Trophoblast cell (in vitro differentiated cells and primary cell): ENCODE results near the gene LEMD2.

ENCODE experiments used
- DNase-seq, 2 donors: peaks; one replicate each; pipeline ENCODE4 v3.0.0-alpha.2; 2016
- H2AFZ ChIP-seq: 2 replicates; pipeline ENCODE4 v1.6.1; 2013; ENCODE audit warnings: low read length, moderate library complexity, mild to moderate bottlenecking; ENCODE audit not compliant: insufficient read depth, poor library complexity
- H2AK5ac ChIP-seq: 2 replicates; pipeline ENCODE4 v1.6.1; 2013; ENCODE audit warnings: mild to moderate bottlenecking, low read length
- H2BK120ac ChIP-seq: 2 replicates; pipeline ENCODE4 v1.6.1; 2013; ENCODE audit warnings: low read length, mild to moderate bottlenecking, moderate library complexity; ENCODE audit not compliant: insufficient read depth, poor library complexity
- H2BK12ac ChIP-seq: 2 replicates; pipeline ENCODE4 v1.6.1; 2013; ENCODE audit warnings: mild to moderate bottlenecking, low read length, moderate library complexity
- H2BK5ac ChIP-seq: 2 replicates; pipeline ENCODE4 v1.6.1; 2013; ENCODE audit warnings: low read length, low read depth, moderate library complexity, mild to moderate bottlenecking; ENCODE audit not compliant: poor library complexity
- H3K14ac ChIP-seq: 2 replicates; pipeline ENCODE4 v1.6.1; 2013; ENCODE audit warnings: mild to moderate bottlenecking, low read length
- H3K18ac ChIP-seq: 2 replicates; pipeline ENCODE4 v1.6.1; 2013; ENCODE audit warnings: mild to moderate bottlenecking, low read length
- H3K23ac ChIP-seq: 2 replicates; pipeline ENCODE4 v1.6.1; 2013; ENCODE audit warnings: low read length
- H3K27ac ChIP-seq: 2 replicates; pipeline ENCODE4 v1.5.1; 2013; ENCODE audit warnings: low read depth, mild to moderate bottlenecking, inconsistent platforms, low read length, moderate library complexity
- H3K27me3 ChIP-seq: 2 replicates; pipeline ENCODE4 v1.6.1; 2013; ENCODE audit warnings: inconsistent platforms, mild to moderate bottlenecking, low read length, moderate library complexity; ENCODE audit not compliant: insufficient read depth
- H3K36me3 ChIP-seq, 2 experiments: 1 replicate in 1 of 2; 2 replicates in 1 of 2; pipeline ENCODE4 v1.6.1; 2013; ENCODE audit warnings: low read length in 2 of 2, mild to moderate bottlenecking in 2 of 2, moderate library complexity in 1 of 2; ENCODE audit not compliant: insufficient read depth in 2 of 2, control insufficient read depth in 1 of 2
- H3K4ac ChIP-seq: 2 replicates; pipeline ENCODE4 v1.6.1; 2013; ENCODE audit warnings: low read depth, mild to moderate bottlenecking, low read length, moderate library complexity
- H3K4me1 ChIP-seq, 2 experiments: 1 replicate in 1 of 2; 2 replicates in 1 of 2; pipeline ENCODE4 v1.6.1; 2013; ENCODE audit warnings: low read length in 2 of 2, mild to moderate bottlenecking in 2 of 2, moderate library complexity in 1 of 2; ENCODE audit not compliant: insufficient read depth in 2 of 2, control insufficient read depth in 1 of 2
- H3K4me2 ChIP-seq: 2 replicates; pipeline ENCODE4 v1.6.1; 2013; ENCODE audit warnings: inconsistent platforms, mild to moderate bottlenecking, low read length, moderate library complexity
- H3K4me3 ChIP-seq: 2 replicates; pipeline ENCODE4 v1.5.1; 2013; ENCODE audit warnings: mild to moderate bottlenecking, low read depth, low read length, inconsistent platforms
- H3K79me1 ChIP-seq: one replicate; pipeline ENCODE4 v1.6.1; 2013; ENCODE audit warnings: low read length
- H3K79me2 ChIP-seq: 2 replicates; pipeline ENCODE4 v1.6.1; 2013; ENCODE audit warnings: low read length, mild to moderate bottlenecking; ENCODE audit not compliant: control insufficient read depth, insufficient read depth, poor library complexity
- H3K9ac ChIP-seq: 2 replicates; pipeline ENCODE4 v1.6.1; 2013; ENCODE audit warnings: mild to moderate bottlenecking, low read length
- H3K9me3 ChIP-seq: 2 replicates; pipeline ENCODE4 v1.6.1; 2013; ENCODE audit warnings: low read depth, mild to moderate bottlenecking, control low read depth, inconsistent platforms, low read length; ENCODE audit not compliant: insufficient read depth
- H4K12ac ChIP-seq: 2 replicates; pipeline ENCODE4 v1.6.1; 2013; ENCODE audit warnings: low read depth, mild to moderate bottlenecking, low read length, moderate library complexity
- H4K8ac ChIP-seq: 2 replicates; pipeline ENCODE4 v1.6.1; 2013; ENCODE audit warnings: low read depth, mild to moderate bottlenecking, low read length, moderate library complexity
- H4K91ac ChIP-seq: one replicate; pipeline ENCODE4 v1.6.1; 2013; ENCODE audit warnings: low read depth, mild to moderate bottlenecking, low read length, moderate library complexity
- WGBS: extraction: QIAGEN DNeasy Blood & Tissue Kit; methylation state at CpG from one replicate; pipeline ENCODE4 v1.1.7; 2013; ENCODE audit warnings: missing lambda C conversion rate; ENCODE audit not compliant: insufficient read length, insufficient coverage; ENCODE audit errors: extremely low coverage; 5-methylcytosine and 5-hydroxymethylcytosine counted together

Gene LEMD2

GRCh38 chr6:33768644-33769120, 20.2 kb downstream of the LEMD2 start:
- H4K8ac ChIP-seq, result no peak overlapping the region
- no peak overlapping the region for H2AK5ac ChIP-seq
- no peak overlapping the region for H4K91ac ChIP-seq
- no CpG with 5 or more reads among the region's 7 CpGs for WGBS
- H3K9ac ChIP-seq, result no peak overlapping the region
- H3K4me2 ChIP-seq, result no peak overlapping the region
- peaks cover 18 to 19% of the 10 kb centered on the region in 2 experiments for H3K36me3 ChIP-seq
- H4K12ac ChIP-seq, result no peak overlapping the region
- peaks cover 3% of the 10 kb centered on the region for H3K9me3 ChIP-seq
- no peak overlapping the region for H3K4me3 ChIP-seq
- no peak overlapping the region for H2BK12ac ChIP-seq
- H3K14ac ChIP-seq, result no peak overlapping the region
- no peaks in the 10 kb centered on the region for H3K27me3 ChIP-seq
- H3K79me1 ChIP-seq, result peaks cover 5% of the 10 kb centered on the region
- H2BK120ac ChIP-seq, result no peak overlapping the region
- peaks cover 1% of the 10 kb centered on the region for H3K79me2 ChIP-seq
- no peak overlapping the region for H3K18ac ChIP-seq
- H2BK5ac ChIP-seq, result no peak overlapping the region
- DNase-seq, result peak; percentile 67 to 86
- no peak overlapping the region for H3K4ac ChIP-seq
- H3K23ac ChIP-seq, result no peak overlapping the region
- H2AFZ ChIP-seq, result no peak overlapping the region
- no peak overlapping the region for H3K27ac ChIP-seq
- peaks cover 14 to 15% of the 10 kb centered on the region in 2 experiments for H3K4me1 ChIP-seq

GRCh38 chr6:33766921-33767907, 21.7 kb downstream of the LEMD2 start:
- Histone ChIP-seq H2BK5ac (no peak overlapping the region), H4K8ac (no peak overlapping the region), H3K23ac (no peak overlapping the region), H3K4me1 (peaks cover 10 to 12% of the 10 kb centered on the region in 2 experiments), H2BK120ac (no peak overlapping the region), H3K18ac (no peak overlapping the region), H3K4me3 (no peak overlapping the region), H2AK5ac (no peak overlapping the region), H4K91ac (no peak overlapping the region), H3K27ac (no peak overlapping the region), H3K79me2 (peaks cover 1% of the 10 kb centered on the region), H3K79me1 (peaks cover 5% of the 10 kb centered on the region), H3K4ac (no peak overlapping the region), H3K14ac (no peak overlapping the region), H2BK12ac (no peak overlapping the region), H3K4me2 (no peak overlapping the region), H2AFZ (no peak overlapping the region), H3K27me3 (no peaks in the 10 kb centered on the region), H3K9ac (no peak overlapping the region), H3K9me3 (peaks cover 3% of the 10 kb centered on the region), H4K12ac (no peak overlapping the region), H3K36me3 (peaks cover 4% of the 10 kb centered on the region in 2 experiments)
- no peak for DNase-seq
- WGBS, result no CpG with 5 or more reads among the region's 11 CpGs

GRCh38 chr6:33765368-33765767, 23.6 kb downstream of the LEMD2 start:
- Histone ChIP-seq H3K18ac (no peak overlapping the region), H3K27me3 (no peaks in the 10 kb centered on the region), H4K12ac (no peak overlapping the region), H3K9me3 (peaks cover 3% of the 10 kb centered on the region), H2BK5ac (no peak overlapping the region), H4K8ac (no peak overlapping the region), H3K4ac (no peak overlapping the region), H4K91ac (no peak overlapping the region), H3K9ac (no peak overlapping the region), H3K36me3 (no peaks in the 10 kb centered on the region), H2AK5ac (no peak overlapping the region), H2BK120ac (no peak overlapping the region), H3K79me2 (no peaks in the 10 kb centered on the region), H3K23ac (no peak overlapping the region), H3K4me2 (no peak overlapping the region), H2AFZ (no peak overlapping the region), H2BK12ac (no peak overlapping the region), H3K4me3 (no peak overlapping the region), H3K79me1 (no peaks in the 10 kb centered on the region), H3K27ac (no peak overlapping the region), H3K4me1 (no peaks in the 10 kb centered on the region), H3K14ac (no peak overlapping the region)
- no CpG with 5 or more reads among the region's 9 CpGs for WGBS
- no peak for DNase-seq

- no peak overlapping the region for H3K27ac ChIP-seq
- H3K79me1 ChIP-seq, result no peaks in the 10 kb centered on the region
- WGBS, result no CpG with 5 or more reads among the region's 2 CpGs
- no peak overlapping the region for H3K4ac ChIP-seq
- no peak overlapping the region for H2AFZ ChIP-seq
- no peak overlapping the region for H3K23ac ChIP-seq
- no peak overlapping the region for H2BK5ac ChIP-seq
- no peak overlapping the region for H4K91ac ChIP-seq
- H4K12ac ChIP-seq, result no peak overlapping the region
- no peak overlapping the region for H4K8ac ChIP-seq
- no peaks in the 10 kb centered on the region for H3K36me3 ChIP-seq
- no peaks in the 10 kb centered on the region for H3K79me2 ChIP-seq
- H3K9ac ChIP-seq, result no peak overlapping the region
- H3K9me3 ChIP-seq, result peaks cover 3% of the 10 kb centered on the region
- no peak overlapping the region for H2BK12ac ChIP-seq
- no peak overlapping the region for H3K4me2 ChIP-seq
- no peak overlapping the region for H3K14ac ChIP-seq
- H3K4me3 ChIP-seq, result no peak overlapping the region
- H3K4me1 ChIP-seq, result no peaks in the 10 kb centered on the region
- H3K27me3 ChIP-seq, result no peaks in the 10 kb centered on the region
- H2AK5ac ChIP-seq, result no peak overlapping the region
- no peak overlapping the region for H3K18ac ChIP-seq
- no peak overlapping the region for H2BK120ac ChIP-seq
- DNase-seq, result no peak
Measured at GRCh38 chr6:33764036-33764435, 24.9 kb downstream of the LEMD2 start.
